Activated CD4-positive, alpha-beta T cell treated with anti-CD3 and anti-CD28 coated beads for 4 hours (primary cell): Measurements from ENCODE around the gene CAMTA1.

Source experiments
- DNase-seq, 2 donors: peaks; one replicate each; pipeline ENCODE4 v3.0.0-alpha.2; 2020

CAMTA1 gene

DNA sequence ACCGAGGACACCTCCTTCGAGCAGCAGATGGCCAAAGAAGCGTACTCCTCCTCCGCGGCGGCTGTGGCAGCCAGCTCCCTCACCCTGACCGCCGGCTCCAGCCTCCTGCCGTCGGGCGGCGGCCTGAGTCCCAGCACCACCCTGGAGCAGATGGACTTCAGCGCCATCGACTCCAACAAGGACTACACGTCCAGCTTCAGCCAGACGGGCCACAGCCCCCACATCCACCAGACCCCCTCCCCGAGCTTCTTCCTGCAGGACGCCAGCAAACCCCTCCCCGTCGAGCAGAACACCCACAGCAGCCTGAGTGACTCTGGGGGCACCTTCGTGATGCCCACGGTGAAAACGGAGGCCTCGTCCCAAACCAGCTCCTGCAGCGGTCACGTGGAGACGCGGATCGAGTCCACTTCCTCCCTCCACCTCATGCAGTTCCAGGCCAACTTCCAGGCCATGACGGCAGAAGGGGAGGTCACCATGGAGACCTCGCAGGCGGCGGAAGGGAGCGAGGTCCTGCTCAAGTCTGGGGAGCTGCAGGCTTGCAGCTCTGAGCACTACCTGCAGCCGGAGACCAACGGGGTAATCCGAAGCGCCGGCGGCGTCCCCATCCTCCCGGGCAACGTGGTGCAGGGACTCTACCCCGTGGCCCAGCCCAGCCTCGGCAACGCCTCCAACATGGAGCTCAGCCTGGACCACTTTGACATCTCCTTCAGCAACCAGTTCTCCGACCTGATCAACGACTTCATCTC lies 879.1 kb downstream of the CAMTA1 start:
- no peak for DNase-seq

DNA sequence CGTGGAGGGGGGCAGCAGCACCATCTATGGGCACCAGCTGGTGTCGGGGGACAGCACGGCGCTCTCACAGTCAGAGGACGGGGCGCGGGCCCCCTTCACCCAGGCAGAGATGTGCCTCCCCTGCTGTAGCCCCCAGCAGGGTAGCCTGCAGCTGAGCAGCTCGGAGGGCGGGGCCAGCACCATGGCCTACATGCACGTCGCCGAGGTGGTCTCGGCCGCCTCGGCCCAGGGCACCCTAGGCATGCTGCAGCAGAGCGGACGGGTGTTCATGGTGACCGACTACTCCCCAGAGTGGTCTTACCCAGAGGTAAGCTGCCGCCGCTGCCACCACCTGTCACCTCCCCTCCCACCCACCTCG lies 879.6 kb downstream of the CAMTA1 start:
- no peak for DNase-seq

DNA sequence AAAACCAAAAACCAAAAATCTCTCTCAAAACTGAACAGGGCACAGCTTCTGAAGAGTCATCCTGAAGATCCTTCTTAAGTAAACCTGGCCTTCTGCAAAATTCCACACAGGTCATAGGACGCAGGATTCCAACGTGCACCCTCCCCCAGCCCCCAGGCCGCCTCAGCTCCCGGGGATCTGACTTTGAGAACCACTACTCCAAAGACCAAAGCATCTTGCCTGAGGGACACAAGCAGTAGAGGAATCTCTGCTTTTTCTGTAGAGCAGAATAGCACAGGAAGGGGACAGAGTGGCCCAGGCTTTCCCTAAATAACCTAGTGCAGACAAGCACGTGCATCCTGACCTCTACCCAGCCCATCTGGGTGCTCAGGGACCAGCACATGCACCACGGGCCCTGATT lies 881.0 kb downstream of the CAMTA1 start:
- DNase-seq = no peak

DNA sequence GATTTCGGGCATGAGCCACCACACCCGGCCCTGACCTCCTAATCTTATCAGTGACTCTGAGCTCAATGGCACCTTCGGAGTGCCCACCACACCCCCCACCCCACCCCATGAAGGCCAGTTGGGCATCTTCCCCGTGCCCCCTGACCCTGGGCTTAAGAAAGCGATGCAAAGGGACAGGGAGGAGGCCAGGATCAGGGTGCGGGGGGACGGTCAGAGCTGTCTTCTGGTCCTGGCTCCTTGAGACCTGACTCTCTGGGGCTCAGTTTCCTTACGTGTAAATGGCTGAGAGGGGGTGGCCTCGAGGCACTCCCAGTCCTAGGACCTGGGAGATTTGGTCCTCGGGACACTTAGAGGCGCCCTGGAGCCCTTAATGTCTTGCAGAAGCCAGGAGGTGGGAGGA lies 881.9 kb downstream of the CAMTA1 start:
- no peak for DNase-seq

DNA sequence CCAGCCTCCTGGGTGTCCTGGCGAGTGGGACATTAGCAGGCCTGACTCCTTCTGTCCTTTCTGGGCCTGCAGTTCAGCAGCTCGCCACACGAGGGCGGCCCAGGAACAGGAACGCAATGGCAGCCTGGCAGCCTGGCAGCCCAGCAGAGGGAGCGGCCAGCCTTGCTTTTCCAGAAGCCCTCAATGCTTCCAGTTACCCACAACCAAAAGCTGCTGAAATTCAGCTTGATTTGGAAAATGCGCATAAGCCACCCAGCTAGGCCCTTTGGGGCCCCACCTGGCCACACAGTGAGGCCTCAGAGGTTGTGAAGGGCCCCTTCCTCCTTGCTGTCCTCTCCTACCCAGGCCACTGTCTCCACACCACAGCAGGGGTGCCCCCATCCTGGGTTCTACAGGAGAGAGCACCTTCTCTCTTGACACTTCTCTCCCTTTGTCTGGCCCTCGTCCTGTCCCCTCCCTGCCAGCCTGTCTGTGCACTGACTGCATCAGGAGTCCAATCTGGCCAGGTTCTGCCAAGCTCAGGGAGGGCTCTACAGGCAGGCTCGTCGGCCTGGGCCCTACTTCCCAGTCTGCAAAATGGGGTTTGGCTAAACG lies 882.5 kb downstream of the CAMTA1 start:
- peak; percentile 74 to 87 for DNase-seq

DNA sequence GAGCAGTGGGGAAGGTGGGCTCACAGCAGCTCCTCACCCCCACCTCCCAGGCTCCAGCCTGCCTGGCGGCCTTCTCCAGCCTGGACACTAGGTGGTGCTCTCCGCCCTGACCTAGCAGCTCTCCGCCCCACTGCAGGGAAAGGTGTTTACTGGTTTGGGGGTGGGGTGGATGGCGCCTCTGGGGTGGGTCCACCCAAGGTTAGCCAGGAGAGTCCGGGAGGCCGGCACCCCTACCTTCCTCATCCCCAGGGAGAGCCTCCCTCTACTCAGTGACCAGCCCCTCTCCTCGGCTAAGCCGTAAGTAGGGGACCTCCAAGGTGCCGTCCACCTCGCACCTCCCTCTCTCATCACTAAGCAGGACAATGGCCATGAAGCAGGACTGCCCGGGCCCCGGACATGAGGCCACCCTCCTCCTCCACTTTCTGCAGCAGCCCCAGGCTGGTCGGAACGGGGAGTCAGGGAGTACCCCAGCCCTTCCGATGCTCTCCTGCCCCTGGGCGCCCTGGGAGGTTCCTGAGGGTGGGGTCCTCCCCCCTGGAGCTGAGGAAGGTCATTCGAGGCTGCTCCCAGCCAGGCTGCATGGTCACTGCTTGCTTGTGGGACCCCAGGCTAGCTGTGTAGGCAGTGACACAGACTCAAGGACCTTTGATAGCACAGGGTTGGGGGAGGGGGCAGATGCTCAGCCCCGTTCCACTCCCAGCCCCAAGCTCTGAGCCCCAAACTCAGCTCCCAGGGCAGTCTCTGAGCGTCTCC lies 884.5 kb downstream of the CAMTA1 start:
- DNase-seq = peak; percentile 54 to 56

DNA sequence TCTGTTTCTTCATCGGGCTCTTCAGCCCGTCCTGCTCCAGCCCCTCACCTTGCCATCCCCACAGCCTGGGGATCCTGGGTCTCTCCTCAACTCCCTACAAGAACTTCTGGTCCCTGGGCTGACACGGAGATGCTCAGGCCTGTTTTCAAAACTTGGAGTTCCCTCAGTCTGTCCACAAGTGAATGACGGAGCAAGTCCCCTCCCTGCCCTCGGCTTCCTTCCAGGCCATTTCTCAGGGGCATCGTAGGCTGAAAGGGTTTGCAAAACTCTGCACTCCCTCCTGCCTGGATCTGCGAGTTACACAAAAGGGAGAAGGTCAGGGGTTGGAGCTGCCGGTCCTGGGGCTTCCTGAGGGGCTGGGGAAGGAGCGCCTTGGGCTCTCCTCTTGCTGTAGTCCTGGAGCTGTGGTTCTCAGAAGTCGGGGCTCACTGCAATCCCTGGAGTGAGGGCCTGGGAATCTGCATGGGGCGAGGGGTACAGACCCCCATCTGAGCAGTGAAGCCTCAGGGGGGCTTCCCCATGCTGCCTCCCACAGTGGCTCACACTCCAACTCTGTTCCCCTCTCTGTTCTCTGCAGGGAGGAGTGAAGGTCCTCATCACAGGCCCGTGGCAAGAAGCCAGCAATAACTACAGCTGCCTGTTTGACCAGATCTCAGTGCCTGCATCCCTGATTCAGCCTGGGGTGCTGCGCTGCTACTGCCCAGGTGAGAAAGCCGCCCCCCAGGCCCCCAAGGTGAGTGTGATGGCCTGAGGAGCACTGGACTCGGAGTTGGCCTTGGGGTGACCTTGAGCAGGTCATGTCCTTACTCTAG lies 885.3 kb downstream of the CAMTA1 start:
- DNase-seq = no peak

DNA sequence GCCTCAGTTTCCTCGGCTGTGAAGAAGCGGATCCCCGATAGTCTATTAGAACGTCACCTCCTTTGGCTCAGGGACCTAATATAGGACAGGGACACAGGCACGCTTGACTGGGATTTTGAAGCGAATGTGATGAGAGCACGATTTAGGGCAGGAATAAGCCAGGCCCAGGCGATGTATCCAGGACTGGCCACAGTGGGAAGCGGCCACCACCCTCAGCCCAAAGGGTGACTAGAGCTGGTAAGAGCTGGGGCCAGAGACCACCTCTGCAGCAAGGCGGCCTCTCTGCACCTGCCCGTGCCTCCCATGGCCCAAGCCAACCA lies 885.9 kb downstream of the CAMTA1 start:
- no peak for DNase-seq

DNA sequence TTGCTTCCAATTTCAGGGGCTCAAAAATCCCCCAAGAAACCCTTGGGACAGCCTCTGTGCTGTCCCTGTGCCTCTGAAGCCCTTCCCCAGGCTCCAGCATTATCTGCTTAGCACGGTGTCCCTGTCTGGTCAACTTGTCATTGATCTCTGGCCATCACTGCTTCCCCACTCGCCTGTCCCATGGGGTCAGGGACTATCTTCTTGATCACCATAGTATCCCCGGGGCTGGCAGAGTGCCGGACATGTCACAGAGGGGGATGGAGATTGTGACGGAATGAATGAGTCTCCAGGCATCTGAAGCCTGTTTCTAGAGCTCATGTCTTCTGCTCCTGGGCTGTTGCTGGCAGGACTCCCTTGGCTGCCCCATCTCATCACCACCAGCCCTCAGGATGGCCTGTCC lies 886.4 kb downstream of the CAMTA1 start:
- no peak for DNase-seq

DNA sequence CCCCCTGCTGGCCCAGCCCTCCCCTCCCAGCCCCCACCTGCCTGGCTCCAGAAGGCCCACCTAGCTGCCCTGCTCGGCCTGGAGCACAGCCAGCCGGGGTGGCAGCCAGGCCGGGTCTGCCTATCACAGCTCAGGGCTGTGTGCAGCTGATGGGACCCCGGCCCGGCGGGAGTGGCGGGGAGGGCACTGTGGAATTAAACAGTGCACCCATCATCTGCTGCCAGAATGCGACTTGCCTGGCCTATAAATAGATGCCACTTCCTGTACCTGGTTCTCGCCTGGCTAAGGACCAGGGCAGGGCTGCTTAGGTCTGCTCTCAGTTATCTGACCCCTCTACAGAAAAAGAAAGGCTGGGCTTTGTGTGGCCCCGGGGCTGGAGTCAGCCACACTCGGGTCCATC lies 887.6 kb downstream of the CAMTA1 start:
- no peak for DNase-seq

DNA sequence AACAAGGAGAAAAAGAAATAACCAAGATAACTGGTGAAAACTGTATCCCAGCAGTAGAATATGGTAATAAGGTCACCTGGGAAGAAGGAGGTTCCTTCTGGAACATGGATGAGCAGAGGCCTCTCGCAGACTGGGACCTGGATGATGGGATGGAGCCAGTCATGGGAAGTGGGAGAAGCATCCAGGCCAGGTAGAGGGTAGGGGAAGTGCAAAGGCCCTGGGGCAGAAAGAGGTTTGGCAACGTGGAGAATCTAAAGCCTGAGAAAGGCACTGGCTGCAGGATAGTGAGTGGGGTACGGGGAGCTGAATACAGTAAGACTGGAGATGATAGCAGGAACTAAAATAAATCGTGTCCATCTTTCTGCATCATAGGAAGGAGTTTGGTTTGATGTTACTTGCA lies 889.7 kb downstream of the CAMTA1 start:
- DNase-seq = no peak

DNA sequence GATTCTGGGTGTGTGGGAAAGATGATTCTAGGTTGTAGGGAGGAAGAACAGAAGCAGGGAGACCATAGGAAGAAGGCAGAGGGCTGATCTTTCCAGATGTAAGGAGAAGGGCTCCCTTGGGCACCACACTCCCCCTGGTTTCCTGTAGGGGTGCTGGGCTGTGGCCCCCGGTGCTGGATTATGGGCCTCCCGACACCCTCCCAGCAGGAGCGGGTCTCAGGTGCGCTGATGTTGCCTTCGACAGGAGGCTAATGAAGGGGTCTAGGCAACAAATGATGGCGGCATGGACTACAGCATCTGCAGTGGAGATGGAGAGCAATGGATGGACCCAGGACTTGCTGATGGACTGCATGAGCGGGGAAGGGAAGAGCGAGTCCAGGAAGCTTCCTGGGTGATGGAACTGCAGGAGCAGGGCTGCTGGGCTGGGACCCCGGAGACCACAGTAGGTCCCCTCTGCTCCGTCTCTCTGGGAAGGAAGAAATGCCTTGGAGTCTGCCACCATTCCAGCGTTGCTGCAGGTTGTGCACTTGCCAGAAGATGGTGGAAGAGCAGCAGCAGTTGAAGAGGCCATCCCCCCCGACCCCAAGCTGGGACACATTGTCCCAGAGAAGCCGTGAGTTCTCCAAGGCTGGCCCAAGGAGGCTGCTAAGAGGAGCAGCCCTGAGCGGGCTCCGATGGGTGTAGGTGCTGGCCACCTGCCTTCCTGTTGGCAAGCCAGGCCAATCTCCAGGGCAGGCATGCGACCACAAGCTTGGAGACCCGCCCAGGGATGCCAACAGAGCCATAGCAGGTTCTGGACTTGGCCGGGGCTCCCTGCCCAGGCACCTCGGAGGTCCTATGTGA lies 890.4 kb downstream of the CAMTA1 start:
- no peak for DNase-seq

DNA sequence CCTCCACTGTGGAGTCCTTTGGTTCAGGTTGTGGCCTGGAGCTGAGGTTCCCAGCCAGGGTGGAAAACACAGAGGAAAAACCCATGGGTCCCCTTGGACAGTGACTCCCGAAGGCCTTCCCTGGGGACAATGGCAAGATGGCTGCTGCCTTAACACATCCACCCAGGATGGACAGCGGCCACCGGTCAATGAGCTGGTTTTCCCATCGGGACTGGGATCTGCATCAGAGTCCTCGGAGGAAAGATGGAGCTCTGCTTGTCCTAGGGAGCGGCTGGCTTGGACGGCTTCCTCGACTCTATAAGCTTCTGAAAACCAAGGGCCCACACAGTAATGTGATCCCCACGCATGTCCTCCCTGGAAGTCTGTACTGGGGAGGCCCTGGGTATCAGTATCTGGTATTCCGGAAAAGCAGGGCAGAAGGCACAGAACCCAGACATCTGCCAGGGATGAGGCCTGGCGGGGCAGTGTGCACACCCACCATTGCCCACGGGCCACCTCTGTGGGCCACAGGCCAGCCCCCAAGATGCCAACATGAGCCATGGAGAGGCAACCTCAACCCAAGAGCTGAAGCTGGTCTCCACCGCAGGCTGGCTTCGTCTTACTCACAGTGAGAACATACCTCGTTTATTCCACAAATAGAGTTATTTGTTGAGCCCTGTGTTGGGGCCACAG lies 891.2 kb downstream of the CAMTA1 start:
- DNase-seq = no peak

DNA sequence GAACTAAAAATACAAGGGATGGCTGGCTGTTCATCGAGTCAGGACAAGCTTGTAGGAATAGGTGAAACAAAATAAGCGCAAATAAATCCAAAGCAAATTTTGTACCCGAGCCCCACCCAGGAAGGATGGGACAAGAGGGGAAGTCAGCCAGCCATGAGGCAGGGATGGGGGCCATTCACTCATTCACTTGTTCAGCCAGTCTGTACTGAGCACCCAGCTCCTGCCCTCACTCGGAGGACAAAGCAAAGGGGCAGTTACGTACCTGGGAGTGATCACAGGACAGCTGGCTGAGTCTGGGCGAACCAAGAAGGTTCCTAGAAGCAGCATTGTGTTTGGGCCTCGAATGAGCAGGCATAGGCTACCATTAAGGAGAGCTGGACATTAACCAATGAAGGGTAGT lies 891.9 kb downstream of the CAMTA1 start:
- no peak for DNase-seq

DNA sequence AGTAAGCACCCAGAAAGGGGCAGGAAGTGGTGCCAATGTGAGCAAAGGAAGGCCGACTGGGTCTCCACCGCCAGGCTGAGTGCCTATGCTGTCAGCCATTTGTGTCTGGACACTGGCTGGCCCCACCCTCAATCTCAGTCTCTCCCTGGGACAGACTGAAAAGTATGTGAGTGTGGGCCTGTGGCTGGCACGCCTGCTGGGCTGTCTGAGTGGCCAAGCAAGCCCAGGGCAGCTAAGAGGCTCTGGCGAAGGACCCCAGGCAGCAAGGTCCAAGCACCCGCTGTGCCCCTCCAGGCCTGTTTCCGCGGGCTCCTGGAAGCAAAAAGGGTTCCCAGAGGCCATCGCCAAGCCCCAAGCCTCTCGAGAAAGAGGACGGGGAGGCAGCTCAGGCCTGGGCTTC lies 892.6 kb downstream of the CAMTA1 start:
- DNase-seq = no peak

DNA sequence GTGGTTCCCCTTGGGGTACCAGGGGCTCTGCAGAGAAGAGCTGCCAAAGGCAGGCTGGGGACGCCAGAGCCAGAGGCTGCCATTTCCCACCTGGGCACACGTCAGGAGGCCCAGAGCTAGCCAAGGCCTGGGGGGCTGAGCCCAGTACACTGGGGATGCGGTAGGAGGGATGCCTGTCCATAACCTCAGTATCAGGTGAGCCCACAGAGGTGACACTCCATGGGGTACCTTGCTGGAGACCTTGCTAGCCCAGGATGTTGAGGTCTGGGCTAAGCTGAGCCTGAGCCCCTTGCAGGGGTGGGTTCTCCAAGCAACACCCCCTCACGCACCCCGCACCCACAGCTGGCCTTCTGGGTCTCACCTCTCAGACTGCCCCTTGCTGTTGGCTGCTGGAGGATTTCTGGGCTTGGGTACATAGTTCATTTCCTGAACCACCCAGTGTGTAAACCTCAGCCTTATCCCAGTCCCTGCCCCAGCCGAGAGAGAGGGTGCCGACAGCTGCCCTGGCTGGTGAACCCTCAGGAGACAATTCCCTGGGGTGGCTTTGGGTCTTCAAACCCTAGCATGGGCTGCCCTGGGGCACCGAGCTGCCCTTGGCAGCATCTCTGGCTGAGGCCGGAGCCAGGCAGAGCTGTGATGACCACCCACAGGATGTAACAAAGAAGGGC lies 893.4 kb downstream of the CAMTA1 start:
- no peak for DNase-seq

DNA sequence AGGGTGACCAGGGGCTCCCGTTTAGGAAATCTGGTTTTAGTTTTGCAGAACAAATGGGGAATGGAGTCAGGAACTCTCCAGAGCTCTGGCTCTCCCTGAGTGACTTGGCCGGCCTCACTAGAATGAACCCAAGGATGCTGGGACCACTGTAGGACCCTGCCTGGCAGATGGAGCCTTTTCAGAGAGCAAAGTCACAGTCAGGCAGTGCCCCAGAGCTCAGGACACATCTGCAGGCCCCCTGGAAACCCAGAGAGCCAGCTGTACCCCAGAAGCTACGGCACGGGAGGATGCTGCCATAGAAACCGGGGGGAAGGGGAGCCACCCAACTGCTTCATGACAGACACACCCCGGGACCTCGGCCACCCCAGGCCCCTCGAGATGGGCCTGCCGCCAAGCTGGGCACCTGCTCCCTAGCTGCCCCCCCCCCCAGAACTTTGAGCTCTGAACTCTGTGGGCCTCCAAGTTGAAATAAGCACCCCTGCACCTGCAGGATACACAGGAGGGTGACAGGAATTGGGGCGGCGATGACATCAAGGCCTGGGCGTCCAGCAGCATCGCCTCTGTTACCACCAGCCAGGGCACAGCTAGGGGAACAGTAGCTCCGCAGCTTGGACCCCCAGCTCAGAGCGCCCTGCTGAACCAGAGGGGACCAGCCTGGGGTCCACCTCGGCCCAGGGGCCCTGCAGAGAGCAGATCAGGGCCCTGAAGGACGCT lies 894.1 kb downstream of the CAMTA1 start:
- DNase-seq = no peak

DNA sequence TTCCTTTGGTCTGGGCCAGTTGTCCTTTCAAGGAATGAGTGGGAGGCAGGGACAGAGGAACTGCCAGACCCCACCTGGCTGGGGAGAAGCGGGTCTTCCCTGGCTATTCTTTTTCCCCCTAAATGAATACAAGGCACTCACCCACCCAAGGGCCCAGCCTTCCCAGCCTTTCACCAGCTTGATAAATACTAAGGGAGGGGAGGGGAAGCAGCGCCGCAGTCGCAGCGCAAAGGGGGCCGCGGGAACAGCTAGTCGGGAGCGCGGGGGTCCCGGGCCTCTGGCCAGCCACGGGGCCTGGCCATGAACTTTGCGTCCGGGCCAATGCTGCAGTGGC lies 894.6 kb downstream of the CAMTA1 start:
- DNase-seq = no peak

DNA sequence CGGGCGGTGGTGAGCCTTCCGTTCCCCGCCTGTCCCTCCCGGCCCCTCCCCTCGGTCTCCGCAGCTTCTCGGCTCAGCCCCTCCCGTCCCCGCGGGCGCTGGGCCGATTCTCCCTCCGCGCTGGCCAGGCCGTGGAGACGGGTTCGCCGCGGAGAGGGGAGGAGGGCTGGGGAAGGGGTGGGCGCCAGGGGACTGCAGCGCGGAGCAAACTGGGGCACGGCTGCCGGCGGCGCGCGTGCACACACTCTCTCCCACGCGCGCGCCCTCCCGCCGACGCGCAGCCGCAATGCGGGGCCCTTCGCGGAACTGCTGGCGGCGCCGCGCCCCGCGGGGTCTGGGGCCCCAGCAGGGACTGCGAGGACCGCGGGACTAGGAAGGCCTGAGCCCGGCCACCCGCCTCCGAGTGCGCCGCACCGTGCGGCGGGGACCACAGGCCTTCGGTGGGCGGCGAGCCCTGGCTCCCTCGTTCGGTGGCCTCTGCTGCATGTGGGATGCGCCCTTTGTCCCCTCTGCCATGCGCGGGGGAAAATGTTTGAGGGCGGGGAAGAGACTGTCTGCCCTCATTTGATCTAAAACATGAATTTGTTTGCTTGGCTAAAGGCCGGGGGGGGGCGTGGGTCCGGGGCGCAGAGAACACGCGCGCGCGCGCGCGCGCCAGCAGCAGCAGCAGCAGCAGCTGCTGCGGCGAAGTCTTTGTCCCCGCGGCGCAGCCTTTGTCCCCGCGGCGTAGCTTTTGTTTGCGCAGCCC lies 895.1 kb downstream of the CAMTA1 start:
- DNase-seq = peak; percentile 43 to 49

DNA sequence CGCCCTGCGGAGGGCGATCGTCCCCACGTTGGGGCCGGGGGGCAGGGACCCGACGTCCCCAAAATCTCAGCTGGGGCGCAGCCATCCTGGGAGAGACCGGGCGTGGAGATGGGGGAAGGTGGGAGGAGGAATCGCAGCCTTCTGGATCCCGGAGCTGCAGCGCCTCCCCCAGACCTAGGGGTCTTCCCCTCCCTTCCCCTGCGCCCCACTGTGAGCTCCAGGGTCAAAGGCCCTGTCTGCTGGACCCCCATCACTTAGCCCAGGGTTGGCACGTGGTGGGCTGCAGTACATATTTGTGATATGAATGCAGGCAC lies 895.7 kb downstream of the CAMTA1 start:
- DNase-seq = no peak
